T-helper 2 cell (primary cell): Measurements from ENCODE around the gene GDF10.

Experiments used
- DNase-seq, 5 experiments: peaks; one replicate each; pipeline versions ENCODE4 v3.0.0 to v3.0.0-alpha.2; 2012 to 2022

GDF10 gene

DNA sequence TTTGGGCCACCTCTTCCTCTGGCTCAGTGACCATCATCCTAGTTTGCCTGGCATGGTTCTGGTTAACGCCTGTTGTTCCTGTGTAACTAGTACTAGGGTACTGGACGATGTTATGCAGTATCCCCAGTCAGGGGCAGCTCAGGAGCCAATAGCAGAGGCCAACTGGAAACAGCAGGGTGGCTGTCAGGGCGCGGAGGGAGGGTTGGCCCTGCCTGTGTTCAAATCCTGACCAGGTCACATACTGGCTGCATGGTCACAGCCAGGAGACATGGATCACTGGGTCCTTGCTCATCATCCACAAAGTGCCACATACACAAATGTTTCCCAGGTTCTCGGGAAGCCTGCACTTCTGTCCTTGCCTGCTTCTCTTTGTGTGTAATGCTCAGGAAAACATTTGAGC lies 35.9 kb downstream of the GDF10 start:
- DNase-seq = no peak

DNA sequence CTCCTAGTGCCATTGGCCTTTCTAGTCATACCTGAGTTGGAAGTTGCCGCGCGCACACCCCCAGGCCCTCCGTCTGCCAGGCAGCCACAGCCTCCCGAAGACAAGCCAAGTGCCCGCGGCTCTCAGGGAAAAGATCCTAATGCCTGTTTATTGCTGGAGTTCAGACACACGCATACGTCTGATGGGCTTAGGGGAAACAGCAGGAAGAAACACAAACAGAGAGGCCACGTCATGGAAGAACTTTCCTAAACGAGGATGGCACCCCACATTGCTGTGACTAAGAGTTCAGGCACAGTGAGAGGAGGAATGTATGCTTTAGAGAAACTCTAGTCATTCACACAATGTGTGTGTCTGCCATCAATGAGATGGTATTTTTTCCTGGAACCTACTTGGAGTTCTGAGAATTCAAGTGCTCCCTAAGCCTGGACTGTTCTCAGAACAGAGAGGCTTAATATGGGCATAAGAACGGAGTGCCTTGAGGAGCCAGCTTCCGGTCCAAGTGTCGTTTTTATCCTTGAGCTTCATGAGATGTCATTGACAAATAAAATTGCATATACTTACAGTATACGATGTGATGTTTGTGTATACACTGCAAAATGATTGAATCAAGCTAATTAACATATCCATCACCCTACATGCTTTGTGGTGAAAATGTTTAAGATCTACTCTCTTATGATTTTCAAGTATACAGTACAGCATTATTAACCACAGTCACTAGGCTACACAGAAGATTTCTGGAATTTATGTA lies 36.6 kb downstream of the GDF10 start:
- no peak for DNase-seq

DNA sequence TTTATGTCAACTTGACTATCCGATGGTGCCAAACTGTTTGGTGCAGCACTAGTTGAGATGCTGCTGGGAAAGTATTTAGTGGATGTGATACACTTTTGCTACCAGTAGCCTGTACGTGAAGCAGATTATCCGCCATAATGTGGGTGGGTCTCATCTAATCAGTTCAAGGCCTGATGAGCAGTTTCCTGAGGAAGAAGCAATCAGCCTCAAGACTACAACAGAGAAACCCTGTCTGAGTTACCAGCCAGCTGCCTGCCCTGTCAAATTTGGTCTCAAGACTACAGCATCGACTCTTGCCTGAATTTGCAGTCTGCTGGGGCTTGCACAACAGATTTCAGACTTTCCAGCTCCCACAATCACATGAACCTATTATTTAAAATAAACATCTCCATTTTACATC lies 37.3 kb downstream of the GDF10 start:
- DNase-seq = no peak

DNA sequence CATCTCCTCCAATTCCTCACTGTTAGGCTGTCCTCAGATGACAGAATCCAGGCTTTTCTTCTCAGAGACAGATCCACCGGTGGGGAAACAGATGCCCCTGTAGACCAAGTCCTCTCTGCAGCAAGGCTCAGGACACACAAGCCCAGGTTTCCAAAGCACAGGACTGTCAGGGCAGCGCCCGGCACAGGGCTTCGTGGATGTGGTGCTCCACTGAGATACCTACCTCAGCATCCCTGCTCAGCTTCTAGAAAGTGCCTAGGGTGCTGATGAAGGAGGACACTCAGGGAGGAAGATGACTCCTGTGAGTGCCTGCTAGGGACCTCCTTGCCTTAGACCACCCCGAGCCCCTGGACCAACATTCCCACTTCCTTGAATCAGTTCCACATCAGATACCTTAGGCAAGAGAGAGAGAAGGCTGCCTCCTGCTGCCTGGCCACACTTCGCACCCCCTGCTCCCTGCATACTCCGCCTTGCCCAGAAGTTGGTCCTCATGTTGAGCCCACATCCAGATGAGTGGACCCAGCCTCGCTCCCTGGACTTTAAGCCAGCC lies 39.3 kb downstream of the GDF10 start:
- no peak for DNase-seq

DNA sequence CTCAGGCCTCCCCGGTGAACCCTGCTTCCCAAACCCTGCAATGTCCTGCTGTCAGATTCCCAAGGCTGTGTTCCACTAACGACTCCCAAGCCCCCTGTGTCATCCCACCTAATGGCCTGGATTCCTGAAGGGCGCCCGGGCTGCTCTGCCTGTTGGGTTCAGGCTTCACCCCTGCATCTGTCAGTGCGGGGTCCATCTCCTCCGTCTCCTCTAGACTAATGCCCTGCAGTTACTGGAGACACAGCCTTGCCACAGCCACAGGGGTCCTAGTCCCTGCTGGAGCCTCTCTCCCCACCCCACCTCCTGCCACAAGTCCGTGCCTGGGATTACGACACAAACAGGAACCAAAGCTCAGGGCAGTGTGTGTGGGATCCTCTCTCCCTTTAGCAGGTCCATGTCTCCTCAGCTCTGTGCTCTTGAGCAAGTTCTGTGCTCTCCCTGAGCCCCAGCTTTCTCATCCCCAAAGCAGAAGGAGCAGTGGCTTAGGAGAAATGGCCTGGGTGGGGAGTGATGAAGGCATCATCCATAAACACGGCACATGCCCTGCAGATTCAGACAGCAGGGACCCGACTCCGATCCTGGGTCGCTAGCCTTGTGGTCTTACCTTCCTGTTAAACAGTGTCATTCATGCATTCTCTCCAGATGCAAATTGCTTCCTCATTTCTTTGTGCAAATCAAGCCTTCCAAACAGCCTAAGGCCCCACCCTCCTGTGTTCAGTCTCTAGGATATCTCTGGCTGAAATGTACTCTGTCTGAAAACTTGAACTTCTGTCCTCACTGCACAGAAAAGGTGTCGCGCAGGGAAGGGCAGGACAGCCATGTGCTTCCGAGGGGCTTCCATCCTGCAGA lies 40.0 kb downstream of the GDF10 start:
- DNase-seq = no peak

DNA sequence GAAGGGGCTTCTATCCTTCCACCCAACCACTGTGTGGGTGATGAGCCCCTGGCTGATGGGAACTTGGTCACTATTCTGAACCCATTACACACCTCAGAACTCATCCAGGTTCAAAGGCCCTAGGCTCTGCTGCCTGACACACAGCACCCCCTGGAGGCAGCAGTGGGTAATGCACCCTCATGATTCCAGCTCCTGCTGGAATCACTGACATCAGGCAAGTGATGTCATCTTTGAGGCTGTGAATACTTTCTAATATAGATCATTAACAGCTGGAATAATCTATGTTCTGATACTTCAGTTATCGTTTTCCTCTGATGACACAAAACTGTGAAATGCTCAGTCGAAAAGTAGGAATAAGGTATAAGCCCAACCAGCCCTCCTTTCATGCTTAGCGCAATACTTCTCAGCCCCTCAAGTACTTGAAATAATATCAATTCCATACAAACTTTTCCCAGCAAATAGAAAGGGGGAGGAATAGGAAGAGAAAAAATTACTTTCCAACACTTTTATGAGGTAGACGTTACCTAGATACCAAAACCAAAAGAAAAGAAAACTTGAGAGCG lies 40.7 kb downstream of the GDF10 start:
- DNase-seq = peak in 4 of 5 experiments; percentile 43 to 67 (median 52)

DNA sequence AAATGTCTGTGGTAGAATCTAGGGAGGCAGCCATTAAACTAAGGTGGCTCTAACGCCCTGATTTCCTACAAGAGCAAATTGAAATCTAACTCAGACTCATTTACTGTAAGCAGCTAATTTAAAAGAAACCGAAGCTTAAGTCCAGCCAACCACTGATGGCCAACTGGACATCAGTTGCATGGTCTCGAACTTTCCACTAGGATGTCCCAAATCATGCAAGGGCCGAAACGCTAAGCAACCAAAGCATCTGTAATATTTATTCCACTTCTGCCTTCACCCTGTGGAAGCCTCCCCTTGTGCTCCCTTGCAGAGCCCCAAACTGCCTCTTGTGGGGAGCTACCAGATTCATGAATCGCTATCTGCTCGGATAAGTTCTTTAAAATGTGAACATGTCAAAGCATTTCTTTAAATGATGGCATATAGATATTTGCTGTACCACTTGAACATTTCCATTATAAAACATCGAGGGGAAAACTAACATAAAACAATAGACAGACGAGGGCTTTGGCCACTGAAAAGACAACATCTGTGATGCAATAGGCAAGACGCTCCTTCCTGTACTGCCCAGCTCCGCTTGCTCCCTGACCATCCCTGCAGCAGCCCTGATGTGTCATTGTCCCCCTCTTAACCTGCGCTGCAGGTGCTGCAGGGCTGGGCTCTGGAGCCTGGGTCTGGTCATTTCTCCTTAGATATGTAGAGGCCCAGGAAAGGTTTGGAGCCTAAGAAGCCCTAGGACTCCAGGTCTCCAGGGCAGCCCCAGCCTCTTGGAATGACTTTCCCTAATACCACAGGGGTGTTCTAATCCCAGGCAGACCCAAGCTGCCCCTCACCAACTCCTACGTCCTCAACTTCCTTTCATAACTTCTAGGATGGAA lies 45.2 kb downstream of the GDF10 start:
- DNase-seq = no peak

DNA sequence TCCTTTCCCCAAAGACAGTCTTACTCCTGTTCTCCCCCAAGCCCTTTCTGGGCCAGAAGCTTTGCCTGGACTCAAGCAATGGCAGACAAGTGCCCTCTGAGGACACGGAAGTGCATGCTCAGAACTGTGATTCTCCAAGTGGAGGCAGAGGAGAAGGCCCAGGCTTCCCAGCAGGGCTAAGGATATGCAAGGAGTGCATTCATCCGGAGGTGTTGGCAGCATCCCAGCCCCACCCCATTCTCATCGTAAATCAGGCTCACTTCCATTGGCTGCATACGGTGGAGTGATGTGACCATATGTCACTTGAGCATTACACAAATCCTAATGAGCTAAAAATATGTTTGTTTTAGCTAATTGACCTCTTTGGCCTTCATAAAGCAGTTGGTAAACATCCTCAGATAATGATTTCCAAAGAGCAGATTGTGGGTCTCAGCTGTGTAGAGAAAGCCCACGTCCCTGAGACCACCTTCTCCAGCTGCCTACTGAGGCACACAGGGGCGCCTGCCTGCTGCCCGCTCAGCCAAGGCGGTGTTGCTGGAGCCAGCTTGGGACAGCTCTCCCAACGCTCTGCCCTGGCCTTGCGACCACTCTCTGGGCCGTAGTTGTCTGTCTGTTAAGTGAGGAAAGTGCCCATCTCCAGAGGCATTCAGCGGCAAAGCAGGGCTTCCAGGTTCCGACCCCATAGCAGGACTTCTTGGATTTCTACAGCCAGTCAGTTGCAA lies 46.7 kb downstream of the GDF10 start:
- no peak for DNase-seq

DNA sequence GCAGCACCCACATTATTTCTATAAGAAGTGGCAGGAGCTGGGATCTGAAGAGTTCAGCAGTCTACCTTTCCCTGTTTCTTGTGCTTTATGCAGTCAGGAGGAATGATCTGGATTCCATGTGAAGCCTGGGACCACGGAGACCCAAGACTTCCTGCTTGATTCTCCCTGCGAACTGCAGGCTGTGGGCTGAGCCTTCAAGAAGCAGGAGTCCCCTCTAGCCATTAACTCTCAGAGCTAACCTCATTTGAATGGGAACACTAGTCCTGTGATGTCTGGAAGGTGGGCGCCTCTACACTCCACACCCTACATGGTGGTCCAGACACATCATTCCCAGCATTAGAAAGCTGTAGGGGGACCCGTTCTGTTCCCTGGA lies 47.3 kb downstream of the GDF10 start:
- DNase-seq = no peak

DNA sequence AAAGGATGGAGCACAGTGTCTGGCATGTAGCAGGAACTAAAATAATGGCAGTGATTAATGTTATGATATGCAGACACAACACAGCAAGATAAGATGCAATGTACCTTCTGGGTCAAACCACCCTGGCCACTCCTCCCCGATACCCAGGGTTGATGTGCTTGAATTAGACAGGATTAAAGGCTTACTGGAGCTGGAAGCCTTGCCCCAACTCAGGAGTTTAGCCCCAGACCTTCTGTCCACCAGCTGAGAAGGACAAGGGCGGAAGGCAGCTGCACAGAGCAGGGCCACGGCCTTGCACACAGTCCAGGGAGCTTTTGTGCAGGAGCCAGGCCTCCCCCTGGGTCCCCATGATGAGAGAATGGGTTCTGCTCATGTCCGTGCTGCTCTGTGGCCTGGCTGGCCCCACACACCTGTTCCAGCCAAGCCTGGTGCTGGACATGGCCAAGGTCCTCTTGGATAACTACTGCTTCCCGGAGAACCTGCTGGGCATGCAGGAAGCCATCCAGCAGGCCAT lies 48.2 kb downstream of the GDF10 start, which contains the start of gene RBP3:
TSS of gene RBP3 (plus strand) at position 226 of the 514 bp plus-strand sequence. CDS start at position 348, 122 bp downstream.
- DNase-seq = no peak

DNA sequence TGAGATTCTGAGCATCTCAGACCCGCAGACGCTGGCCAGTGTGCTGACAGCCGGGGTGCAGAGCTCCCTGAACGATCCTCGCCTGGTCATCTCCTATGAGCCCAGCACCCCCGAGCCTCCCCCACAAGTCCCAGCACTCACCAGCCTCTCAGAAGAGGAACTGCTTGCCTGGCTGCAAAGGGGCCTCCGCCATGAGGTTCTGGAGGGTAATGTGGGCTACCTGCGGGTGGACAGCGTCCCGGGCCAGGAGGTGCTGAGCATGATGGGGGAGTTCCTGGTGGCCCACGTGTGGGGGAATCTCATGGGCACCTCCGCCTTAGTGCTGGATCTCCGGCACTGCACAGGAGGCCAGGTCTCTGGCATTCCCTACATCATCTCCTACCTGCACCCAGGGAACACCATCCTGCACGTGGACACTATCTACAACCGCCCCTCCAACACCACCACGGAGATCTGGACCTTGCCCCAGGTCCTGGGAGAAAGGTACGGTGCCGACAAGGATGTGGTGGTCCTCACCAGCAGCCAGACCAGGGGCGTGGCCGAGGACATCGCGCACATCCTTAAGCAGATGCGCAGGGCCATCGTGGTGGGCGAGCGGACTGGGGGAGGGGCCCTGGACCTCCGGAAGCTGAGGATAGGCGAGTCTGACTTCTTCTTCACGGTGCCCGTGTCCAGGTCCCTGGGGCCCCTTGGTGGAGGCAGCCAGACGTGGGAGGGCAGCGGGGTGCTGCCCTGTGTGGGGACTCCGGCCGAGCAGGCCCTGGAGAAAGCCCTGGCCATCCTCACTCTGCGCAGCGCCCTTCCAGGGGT lies 48.9 kb downstream of the GDF10 start:
- DNase-seq = no peak

DNA sequence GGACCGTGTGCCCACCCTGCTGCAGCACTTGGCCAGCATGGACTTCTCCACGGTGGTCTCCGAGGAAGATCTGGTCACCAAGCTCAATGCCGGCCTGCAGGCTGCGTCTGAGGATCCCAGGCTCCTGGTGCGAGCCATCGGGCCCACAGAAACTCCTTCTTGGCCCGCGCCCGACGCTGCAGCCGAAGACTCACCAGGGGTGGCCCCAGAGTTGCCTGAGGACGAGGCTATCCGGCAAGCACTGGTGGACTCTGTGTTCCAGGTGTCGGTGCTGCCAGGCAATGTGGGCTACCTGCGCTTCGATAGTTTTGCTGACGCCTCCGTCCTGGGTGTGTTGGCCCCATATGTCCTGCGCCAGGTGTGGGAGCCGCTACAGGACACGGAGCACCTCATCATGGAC lies 49.5 kb downstream of the GDF10 start:
- DNase-seq = no peak

DNA sequence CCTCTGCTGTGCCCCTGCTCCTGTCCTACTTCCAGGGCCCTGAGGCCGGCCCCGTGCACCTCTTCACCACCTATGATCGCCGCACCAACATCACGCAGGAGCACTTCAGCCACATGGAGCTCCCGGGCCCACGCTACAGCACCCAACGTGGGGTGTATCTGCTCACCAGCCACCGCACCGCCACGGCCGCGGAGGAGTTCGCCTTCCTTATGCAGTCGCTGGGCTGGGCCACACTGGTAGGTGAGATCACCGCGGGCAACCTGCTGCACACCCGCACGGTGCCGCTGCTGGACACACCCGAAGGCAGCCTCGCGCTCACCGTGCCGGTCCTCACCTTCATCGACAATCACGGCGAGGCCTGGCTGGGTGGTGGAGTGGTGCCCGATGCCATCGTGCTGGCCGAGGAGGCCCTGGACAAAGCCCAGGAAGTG lies 50.0 kb downstream of the GDF10 start:
- no peak for DNase-seq

DNA sequence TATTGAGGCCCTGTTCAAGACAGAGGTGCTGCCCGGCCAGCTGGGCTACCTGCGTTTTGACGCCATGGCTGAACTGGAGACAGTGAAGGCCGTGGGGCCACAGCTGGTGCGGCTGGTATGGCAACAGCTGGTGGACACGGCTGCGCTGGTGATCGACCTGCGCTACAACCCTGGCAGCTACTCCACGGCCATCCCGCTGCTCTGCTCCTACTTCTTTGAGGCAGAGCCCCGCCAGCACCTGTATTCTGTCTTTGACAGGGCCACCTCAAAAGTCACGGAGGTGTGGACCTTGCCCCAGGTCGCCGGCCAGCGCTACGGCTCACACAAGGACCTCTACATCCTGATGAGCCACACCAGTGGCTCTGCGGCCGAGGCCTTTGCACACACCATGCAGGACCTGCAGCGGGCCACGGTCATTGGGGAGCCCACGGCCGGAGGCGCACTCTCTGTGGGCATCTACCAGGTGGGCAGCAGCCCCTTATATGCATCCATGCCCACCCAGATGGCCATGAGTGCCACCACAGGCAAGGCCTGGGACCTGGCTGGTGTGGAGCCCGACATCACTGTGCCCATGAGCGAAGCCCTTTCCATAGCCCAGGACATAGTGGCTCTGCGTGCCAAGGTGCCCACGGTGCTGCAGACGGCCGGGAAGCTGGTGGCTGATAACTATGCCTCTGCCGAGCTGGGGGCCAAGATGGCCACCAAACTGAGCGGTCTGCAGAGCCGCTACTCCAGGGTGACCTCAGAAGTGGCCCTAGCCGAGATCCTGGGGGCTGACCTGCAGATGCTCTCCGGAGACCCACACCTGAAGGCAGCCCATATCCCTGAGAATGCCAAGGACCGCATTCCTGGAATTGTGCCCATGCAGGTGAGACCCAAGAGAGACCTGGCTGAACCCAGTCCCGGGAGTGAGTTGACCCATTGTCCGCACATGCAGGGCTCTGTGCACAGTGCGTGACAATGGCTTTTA lies 51.0 kb downstream of the GDF10 start:
- no peak for DNase-seq

DNA sequence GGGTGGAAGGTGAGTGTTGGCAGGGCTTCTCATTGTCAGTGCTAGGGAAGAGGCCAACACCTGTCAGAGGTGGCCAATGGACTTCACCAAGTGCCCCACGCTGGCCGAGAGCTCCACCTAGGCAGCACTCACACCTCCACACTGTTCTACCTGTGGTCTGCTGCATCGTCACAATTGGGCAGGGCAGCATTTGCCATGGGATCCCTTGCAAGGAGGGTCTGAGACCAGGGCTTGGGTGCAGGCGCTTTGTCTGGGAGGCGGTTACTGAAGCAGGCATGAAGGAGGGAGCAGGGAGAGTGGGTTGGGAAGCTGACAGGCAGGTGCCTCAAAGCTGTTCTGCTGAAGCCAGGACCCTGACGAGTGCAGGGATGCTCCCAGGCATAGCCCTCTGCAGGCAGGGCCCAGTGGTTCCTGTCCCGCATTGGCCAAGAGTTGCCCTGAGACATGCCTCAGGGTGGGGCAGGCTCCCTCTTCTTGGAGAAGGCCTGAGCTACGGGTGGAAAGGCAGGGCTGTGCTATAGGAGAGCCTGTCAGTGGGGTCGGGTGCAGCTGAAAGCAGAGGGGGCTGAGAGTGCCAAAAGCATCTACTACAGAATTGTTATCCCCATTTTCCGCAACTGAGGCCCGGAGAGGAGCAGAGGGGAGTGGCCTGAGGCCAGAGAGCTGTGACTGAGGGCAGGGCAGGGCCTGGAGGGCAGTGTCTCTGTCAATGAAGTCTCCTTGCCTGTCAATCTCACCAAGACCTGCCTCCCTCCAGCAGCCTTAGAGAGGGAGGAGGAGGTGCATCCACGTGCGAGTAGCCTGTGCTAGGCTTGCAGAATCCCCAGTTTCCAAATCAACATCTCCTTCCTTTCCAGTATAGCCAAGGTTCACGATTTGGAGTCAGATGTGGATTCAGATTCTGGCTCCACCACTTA lies 52.2 kb downstream of the GDF10 start:
- DNase-seq = no peak

DNA sequence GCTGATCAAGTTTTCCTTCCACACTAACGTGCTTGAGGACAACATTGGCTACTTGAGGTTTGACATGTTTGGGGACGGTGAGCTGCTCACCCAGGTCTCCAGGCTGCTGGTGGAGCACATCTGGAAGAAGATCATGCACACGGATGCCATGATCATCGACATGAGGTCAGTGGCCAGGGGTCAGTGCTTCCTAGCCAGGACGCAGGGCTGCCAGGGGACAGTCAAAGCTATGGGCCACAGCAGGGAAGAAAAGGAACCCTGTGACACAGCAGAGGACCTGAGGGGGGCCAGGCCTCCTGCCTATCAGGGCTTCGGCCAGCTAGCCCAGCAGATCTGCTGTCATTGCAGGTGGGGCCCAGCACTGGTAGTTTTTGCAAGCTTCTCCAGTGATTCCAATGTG lies 53.4 kb downstream of the GDF10 start:
- DNase-seq = no peak

DNA sequence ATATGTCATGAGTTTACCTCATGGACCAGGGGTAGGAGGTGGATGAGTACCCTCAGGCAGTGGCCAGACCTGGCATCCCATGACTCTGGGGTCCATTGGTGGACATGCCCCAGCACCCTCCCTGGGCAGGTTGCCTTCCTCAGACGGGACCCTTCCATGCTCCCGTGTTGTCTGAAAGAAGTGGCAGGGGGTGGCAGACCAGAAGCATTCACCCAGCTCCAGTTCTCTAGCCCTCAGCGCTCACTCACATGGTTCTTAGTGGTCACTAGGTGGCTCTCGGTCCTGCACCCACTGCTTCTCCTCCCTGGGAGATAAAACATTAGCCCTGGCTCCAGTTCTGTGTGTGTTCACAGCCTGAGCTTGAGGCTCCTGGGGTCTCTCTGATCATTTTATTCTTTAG lies 54.2 kb downstream of the GDF10 start:
- no peak for DNase-seq

DNA sequence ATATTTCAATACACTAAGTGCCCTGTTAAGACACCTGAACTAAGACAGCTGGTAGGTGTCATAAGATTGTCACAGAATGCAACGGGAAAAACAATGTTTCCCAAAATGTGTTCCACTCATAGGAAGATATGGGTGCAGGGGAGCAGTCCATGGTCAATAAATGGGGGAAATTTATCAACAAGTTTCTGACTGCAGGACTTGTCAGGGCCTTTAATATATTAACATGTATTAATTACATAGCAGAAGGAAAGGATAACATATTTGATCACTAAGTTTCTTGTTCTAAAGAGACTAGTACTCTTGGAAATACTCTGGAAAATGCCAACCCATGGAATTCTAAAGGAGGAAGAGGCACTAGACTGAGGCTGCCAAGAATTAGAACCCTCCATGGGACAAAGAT lies 54.9 kb downstream of the GDF10 start:
- DNase-seq = no peak
